IPS-18c (cell line): ENCODE data around the gene GUCY2C.

Source experiments
- H3K4me3 ChIP-seq: 2 replicates; pipeline ENCODE4 v1.7.0; 2013; ENCODE audit warnings: low read depth, mild to moderate bottlenecking, low read length, moderate library complexity; ENCODE audit not compliant: insufficient read depth
- H3K9me3 ChIP-seq: one replicate; pipeline ENCODE4 v1.6.1; 2013; ENCODE audit warnings: mild to moderate bottlenecking, low read length, moderate library complexity; ENCODE audit not compliant: control insufficient read depth, insufficient read depth

GUCY2C gene

GRCh38 chr12:14651371-14651770 lies 45.0 kb downstream of the GUCY2C start:
- no peaks in the 10 kb centered on the region for H3K9me3 ChIP-seq

GRCh38 chr12:14650789-14651188 lies 45.6 kb downstream of the GUCY2C start:
- Histone ChIP-seq H3K9me3 (no peaks in the 10 kb centered on the region), H3K4me3 (no peak overlapping the region)

More at GRCh38 chr12:14651371-14651770, 45.0 kb downstream of the GUCY2C start:
- H3K4me3 ChIP-seq: no peak overlapping the region

GRCh38 chr12:14647028-14647750 lies 49.2 kb downstream of the GUCY2C start:
- Histone ChIP-seq H3K9me3 (no peaks in the 10 kb centered on the region), H3K4me3 (no peak overlapping the region)

GRCh38 chr12:14643251-14643650 lies 53.1 kb downstream of the GUCY2C start:
- no peak overlapping the region for H3K4me3 ChIP-seq

GRCh38 chr12:14638066-14638465 lies 58.3 kb downstream of the GUCY2C start:
- no peaks in the 10 kb centered on the region for H3K9me3 ChIP-seq
- no peak overlapping the region for H3K4me3 ChIP-seq

More at GRCh38 chr12:14643251-14643650, 53.1 kb downstream of the GUCY2C start:
- no peaks in the 10 kb centered on the region for H3K9me3 ChIP-seq

GRCh38 chr12:14635776-14636175 lies 60.6 kb downstream of the GUCY2C start:
- Histone ChIP-seq H3K4me3 (no peak overlapping the region), H3K9me3 (no peaks in the 10 kb centered on the region)

- H3K4me3 ChIP-seq: no peak overlapping the region
- no peaks in the 10 kb centered on the region for H3K9me3 ChIP-seq
Observed at GRCh38 chr12:14630793-14631192, 65.6 kb downstream of the GUCY2C start.

GRCh38 chr12:14629832-14630710 lies 66.3 kb downstream of the GUCY2C start:
- Histone ChIP-seq H3K9me3 (no peaks in the 10 kb centered on the region), H3K4me3 (no peak overlapping the region)

GRCh38 chr12:14628771-14629170 lies 67.6 kb downstream of the GUCY2C start:
- H3K9me3 ChIP-seq: no peaks in the 10 kb centered on the region
- no peak overlapping the region for H3K4me3 ChIP-seq

GRCh38 chr12:14621826-14622225 lies 74.6 kb downstream of the GUCY2C start:
- no peak overlapping the region for H3K4me3 ChIP-seq
- H3K9me3 ChIP-seq: no peaks in the 10 kb centered on the region

- H3K4me3 ChIP-seq: no peak overlapping the region
- no peaks in the 10 kb centered on the region for H3K9me3 ChIP-seq
Observed at GRCh38 chr12:14619741-14620501, 76.5 kb downstream of the GUCY2C start.

- no peak overlapping the region for H3K4me3 ChIP-seq
- no peaks in the 10 kb centered on the region for H3K9me3 ChIP-seq
Observed at GRCh38 chr12:14618983-14619382, 77.4 kb downstream of the GUCY2C start.

GRCh38 chr12:14614704-14615121 lies 81.7 kb downstream of the GUCY2C start:
- H3K4me3 ChIP-seq: no peak overlapping the region
- no peaks in the 10 kb centered on the region for H3K9me3 ChIP-seq

- no peak overlapping the region for H3K4me3 ChIP-seq
- no peaks in the 10 kb centered on the region for H3K9me3 ChIP-seq
Observed at GRCh38 chr12:14613718-14614117, 82.7 kb downstream of the GUCY2C start.

- Histone ChIP-seq H3K4me3 (no peak overlapping the region), H3K9me3 (no peaks in the 10 kb centered on the region)
Observed at GRCh38 chr12:14612898-14613445, 83.4 kb downstream of the GUCY2C start.

GRCh38 chr12:14612250-14612649 lies 84.1 kb downstream of the GUCY2C start:
- H3K4me3 ChIP-seq: no peak overlapping the region

GRCh38 chr12:14611640-14612203 lies 84.7 kb downstream of the GUCY2C start:
- no peaks in the 10 kb centered on the region for H3K9me3 ChIP-seq

More at GRCh38 chr12:14612250-14612649, 84.1 kb downstream of the GUCY2C start:
- no peaks in the 10 kb centered on the region for H3K9me3 ChIP-seq

More at GRCh38 chr12:14611640-14612203, 84.7 kb downstream of the GUCY2C start:
- no peak overlapping the region for H3K4me3 ChIP-seq
